Body of pancreas (tissue), 4 donors: ENCODE data around the gene RNF223. TPM values are rescaled to one million over a fixed set of nuclear protein-coding genes. Genes with fewer than 3 reads are reported as not detected.

Experiments
- ATAC-seq: fragments of 150-250 bp; one replicate; pipeline ENCODE4 v1.9.1; 2016
- DNase-seq, 4 donors: peaks; one replicate each; pipeline ENCODE4 v3.0.0-alpha.2; 2019
- H3K27ac ChIP-seq, 4 donors: fragments of 200-600 bp; sonication (generic); 1 replicate in 3 of 4; 2 replicates in 1 of 4; pipeline versions ENCODE4 v1.5.1 to v1.6.1; 2016 to 2019; ENCODE audit warnings: mild to moderate bottlenecking in 1 of 4, mixed read lengths in 1 of 4, moderate library complexity in 1 of 4
- H3K27me3 ChIP-seq, 2 donors: fragments of 200-600 bp; sonication (generic); one replicate each; pipeline ENCODE4 v1.6.0; 2016; ENCODE audit warnings: mild to moderate bottlenecking in 1 of 2
- H3K36me3 ChIP-seq, 2 donors: fragments of 200-600 bp; sonication (generic); replicated peaks in 1 of 2; 2 replicates each; pipeline ENCODE4 v1.5.1; 2016; ENCODE audit warnings: low read depth in 2 of 2; ENCODE audit not compliant: insufficient read depth in 1 of 2
- H3K4me1 ChIP-seq: fragments of 200-600 bp; sonication (generic); one replicate; pipeline ENCODE4 v1.6.0; 2016
- H3K4me3 ChIP-seq, 2 donors: fragments of 200-600 bp; sonication (generic); 1 replicate in 1 of 2; 2 replicates in 1 of 2; pipeline ENCODE4 v1.5.1; 2016 to 2019
- H3K9me3 ChIP-seq, 3 donors: fragments of 200-600 bp; sonication (generic); 1 replicate in 2 of 3; 2 replicates in 1 of 3; pipeline ENCODE4 v1.5.1; 2016
- CTCF ChIP-seq, 7 experiments: fragments of 450-650 bp in 4 of 7; fragments of 200-600 bp in 3 of 7; sonication (generic) in 3 of 7; IDR thresholded peaks; one replicate each; pipeline ENCODE4 v1.5.1; 2016 to 2019; ENCODE audit warnings: antibody characterized with exemption in 7 of 7
- POLR2A ChIP-seq, 3 donors: fragments of 450-650 bp; IDR thresholded peaks; one replicate each; pipeline ENCODE4 v1.6.1; 2016; ENCODE audit warnings: antibody characterized with exemption in 3 of 3, mild to moderate bottlenecking in 2 of 3
- WGBS, 2 donors: methylation state at CpG; one replicate each; pipeline ENCODE4 v1.1.5; 2017; 5-methylcytosine and 5-hydroxymethylcytosine counted together
- intact Hi-C: fragments of 100-400 bp; cut with DNase I; formaldehyde crosslinking; loops from one replicate; pipeline ENCODE4 v1.15.1; 2023
- total RNA-seq, 2 donors: library from RNA; depleted of rRNA; stranded (reverse); fragments of >200 nt; gene quantifications; one replicate each; pipeline ENCODE4 v1.1.0, GENCODE V29; 2016

The RNF223 gene
- total RNA-seq, 2 donors from 2014 or later: 0.26 TPM; not detected in 1

GRCh38 chr1:1087351-1088028 is 13.4 kb upstream of the RNF223 start:
- 94 to 96% methylated on average over 25 to 37 of the region's 38 CpGs for WGBS, 2 donors
- no peak for ATAC-seq
- H3K4me3 ChIP-seq: no peak overlapping the region
- no peak for DNase-seq
- no peaks in the 10 kb centered on the region for H3K36me3 ChIP-seq
- TF ChIP-seq POLR2A (IDR thresholded peaks at IDR 0.05) (no peak), CTCF (IDR thresholded peaks at IDR 0.05) (no peak)
- no peaks in the 10 kb centered on the region for H3K9me3 ChIP-seq
- no peak overlapping the region for H3K27ac ChIP-seq
- no peaks in the 10 kb centered on the region for H3K27me3 ChIP-seq
- intact Hi-C loops: no loop called here
- no peaks in the 10 kb centered on the region for H3K4me1 ChIP-seq

GRCh38 chr1:1086911-1087341 is 12.8 kb upstream of the RNF223 start:
- Histone ChIP-seq H3K4me3 (no peak overlapping the region), H3K4me1 (no peaks in the 10 kb centered on the region), H3K9me3 (no peaks in the 10 kb centered on the region), H3K27me3 (no peaks in the 10 kb centered on the region), H3K36me3 (no peaks in the 10 kb centered on the region), H3K27ac (no peak overlapping the region)
- DNase-seq (no peak), ATAC-seq (no peak)
- TF ChIP-seq CTCF (IDR thresholded peaks at IDR 0.05): no peak
- TF ChIP-seq POLR2A (IDR thresholded peaks at IDR 0.05): no peak
- 84 to 92% methylated on average over 10 to 11 of the region's 17 CpGs for WGBS, 2 donors
- intact Hi-C loops: no loop called here

GRCh38 chr1:1085911-1086841 is 12.1 kb upstream of the RNF223 start:
- no peak overlapping the region for H3K27ac ChIP-seq
- TF ChIP-seq POLR2A (IDR thresholded peaks at IDR 0.05) (no peak), CTCF (IDR thresholded peaks at IDR 0.05) (no peak)
- 89 to 93% methylated on average over 15 to 37 of the region's 38 CpGs for WGBS, 2 donors
- no peaks in the 10 kb centered on the region for H3K9me3 ChIP-seq
- no peak overlapping the region for H3K4me3 ChIP-seq
- intact Hi-C loops: no loop called here
- ATAC-seq (no peak), DNase-seq (no peak)
- no peaks in the 10 kb centered on the region for H3K36me3 ChIP-seq
- H3K27me3 ChIP-seq: no peaks in the 10 kb centered on the region
- H3K4me1 ChIP-seq: no peaks in the 10 kb centered on the region

- intact Hi-C loops: no loop called here
- no peak overlapping the region for H3K27ac ChIP-seq
- no peak for TF ChIP-seq POLR2A (IDR thresholded peaks at IDR 0.05)
- no peak for TF ChIP-seq CTCF (IDR thresholded peaks at IDR 0.05)
- DNase-seq (no peak), ATAC-seq (no peak)
- no peaks in the 10 kb centered on the region for H3K36me3 ChIP-seq
- H3K4me3 ChIP-seq: no peak overlapping the region
- WGBS, 2 donors: 93% methylated on average over 26 of the region's 30 CpGs; no CpG with 5 or more reads in 1 of the 2 donors
- no peaks in the 10 kb centered on the region for H3K27me3 ChIP-seq
- no peaks in the 10 kb centered on the region for H3K9me3 ChIP-seq
- peaks cover 2% of the 10 kb centered on the region for H3K4me1 ChIP-seq
Measured at GRCh38 chr1:1085171-1085841, 11.2 kb upstream of the RNF223 start.
